HepG2 (cell line): ENCODE measurements around the gene ZACN. TPM values are rescaled to one million over a fixed set of nuclear protein-coding genes. Genes with fewer than 3 reads are reported as not detected.

ENCODE experiments used
- EZH2 ChIP-seq: conservative IDR thresholded peaks from 2 replicates; pipeline ENCODE4 v1.6.1; 2012; ENCODE audit warnings: mild to moderate bottlenecking, low read depth, low read length, moderate library complexity
- HIVEP1 ChIP-seq: sonication (generic); formaldehyde crosslinking; IDR thresholded peaks from 2 replicates; pipeline ENCODE4 v1.4.0; 2020; ENCODE audit warnings: mild to moderate bottlenecking, missing genetic modification reagents
- HNF1A ChIP-seq, 2 experiments: sonication (generic) in 1 of 2; formaldehyde crosslinking in 1 of 2; IDR thresholded peaks; 2 replicates each; pipeline versions ENCODE4 v1.4.0 to v1.6.1; 2016 to 2020; ENCODE audit warnings: borderline replicate concordance in 1 of 2, low read depth in 1 of 2, mild to moderate bottlenecking in 1 of 2, missing genetic modification reagents in 1 of 2
- JUNB ChIP-seq: sonication (generic); formaldehyde crosslinking; IDR thresholded peaks from 2 replicates; pipeline ENCODE4 v1.8.0; 2022; ENCODE audit warnings: missing genetic modification reagents, mild to moderate bottlenecking, borderline replicate concordance
- KLF16 ChIP-seq, 2 experiments: sonication (generic) in 1 of 2; formaldehyde crosslinking in 1 of 2; IDR thresholded peaks; 2 replicates each; pipeline versions ENCODE4 v1.6.1 to v1.8.0; 2016 to 2023; ENCODE audit warnings: missing genetic modification reagents in 2 of 2, missing compliant biosample characterization in 1 of 2
- LRRFIP1 ChIP-seq: sonication (generic); formaldehyde crosslinking; conservative IDR thresholded peaks from 2 replicates; pipeline ENCODE4 v1.4.0; 2020; ENCODE audit warnings: missing genetic modification reagents
- MAF1 ChIP-seq: sonication (generic); formaldehyde crosslinking; IDR thresholded peaks from 2 replicates; pipeline ENCODE4 v1.5.0; 2020; ENCODE audit warnings: missing genetic modification reagents, borderline replicate concordance
- MATR3 ChIP-seq: sonication (generic); formaldehyde crosslinking; IDR thresholded peaks from 2 replicates; pipeline ENCODE4 v1.4.0; 2020; ENCODE audit warnings: missing genetic modification reagents
- MED8 ChIP-seq: sonication (generic); formaldehyde crosslinking; IDR thresholded peaks from 2 replicates; pipeline ENCODE4 v1.8.1; 2023; ENCODE audit warnings: mild to moderate bottlenecking, missing genetic modification reagents; ENCODE audit not compliant: insufficient replicate concordance
- NBN ChIP-seq: fragments of 450-650 bp; conservative IDR thresholded peaks from 2 replicates; pipeline ENCODE4 v1.6.1; 2017
- SAP130 ChIP-seq: IDR thresholded peaks from 2 replicates; pipeline ENCODE4 v1.6.1; 2016; ENCODE audit warnings: low read depth
- SKI ChIP-seq: fragments of 450-650 bp; IDR thresholded peaks from one replicate; pipeline ENCODE4 v1.6.1; 2018; ENCODE audit warnings: mild to moderate bottlenecking; ENCODE audit not compliant: partially characterized antibody
- ZKSCAN1 ChIP-seq: fragments of 150-350 bp; IDR thresholded peaks from 2 replicates; pipeline ENCODE4 v1.6.1; 2014; ENCODE audit warnings: low read length
- ZNF367 ChIP-seq: sonication (generic); formaldehyde crosslinking; IDR thresholded peaks from 2 replicates; pipeline ENCODE4 v1.4.0; 2020; ENCODE audit warnings: missing genetic modification reagents, borderline replicate concordance
- ZNF652 ChIP-seq: IDR thresholded peaks from 2 replicates; pipeline ENCODE4 v1.6.1; 2016; ENCODE audit warnings: low read depth, borderline replicate concordance
- ZNF75D ChIP-seq: sonication (generic); formaldehyde crosslinking; IDR thresholded peaks from 2 replicates; pipeline ENCODE4 v1.8.1; 2023; ENCODE audit warnings: missing genetic modification reagents, mild to moderate bottlenecking, borderline replicate concordance
- polyA plus RNA-seq, 8 experiments: library from polyadenylated mRNA; depleted of rRNA in 3 of 8; stranded (reverse) in 7 of 8; unstranded in 1 of 8; fragments of >200 nt; fragmentation: Illumina TruSeq in 4 of 8; extraction: Trizol in 4 of 8; gene quantifications; 2 replicates each; pipeline versions ENCODE4 v1.2.1 to v1.2.3, GENCODE V29; 2011 to 2016; ENCODE audit warnings: low read depth in 4 of 8, missing spikeins in 1 of 8, mixed read lengths in 1 of 8; ENCODE audit not compliant: insufficient read depth in 1 of 8
- total RNA-seq, 5 experiments: library from RNA; depleted of rRNA; stranded (reverse); fragments of >200 nt; fragmentation: Illumina TruSeq; extraction: Trizol; gene quantifications; 2 replicates each; pipeline ENCODE4 v1.2.3, GENCODE V29; 2016; ENCODE audit warnings: low read depth in 1 of 5
- TF ChIP-seq, protein P1 (sequence below): sonication (generic); formaldehyde crosslinking; IDR thresholded peaks from 2 replicates; pipeline ENCODE4 v1.4.0; 2020; ENCODE audit warnings: missing genetic modification reagents

The ZACN gene
- total and polyA plus RNA-seq, 2 of the 13 experiments (the other 11 are each of a cell fraction or from before 2014, with no cell fraction given), result 0.11 to 0.15 TPM

GRCh38 chr17:76103274-76104139, 24.5 kb downstream of the ZACN start, which contains the start of gene EXOC7 (continued):
- TF ChIP-seq HNF1A (IDR thresholded peaks at IDR 0.05; ENCODE audit: low read depth) (0 out of 2 replicates have a peak, but pooled peaks have one; percentile 29), HNF1A (CRISPR knock-in tag; IDR thresholded peaks at IDR 0.05; ENCODE audit: borderline replicate concordance) (no peak), MATR3 (CRISPR knock-in tag) (no peak), ZNF367 (CRISPR knock-in tag) (no peak), ZKSCAN1 (no peak), EZH2 (no peak), JUNB (CRISPR knock-in tag) (no peak), MAF1 (no peak), KLF16 (CRISPR knock-in tag; IDR thresholded peaks at IDR 0.05) (peak; percentile 27 to 82; a peak in 2 of 4 replicates), HIVEP1 (CRISPR knock-in tag) (peak; percentile 82), SKI (no peak), ZNF652 (CRISPR knock-in tag) (no peak), MED8 (CRISPR knock-in tag) (no peak), ZNF75D (CRISPR knock-in tag) (no peak), SAP130 (peak; percentile 83), NBN (no peak), LRRFIP1 (CRISPR knock-in tag) (no peak)
- TF ChIP-seq, protein P1, sequence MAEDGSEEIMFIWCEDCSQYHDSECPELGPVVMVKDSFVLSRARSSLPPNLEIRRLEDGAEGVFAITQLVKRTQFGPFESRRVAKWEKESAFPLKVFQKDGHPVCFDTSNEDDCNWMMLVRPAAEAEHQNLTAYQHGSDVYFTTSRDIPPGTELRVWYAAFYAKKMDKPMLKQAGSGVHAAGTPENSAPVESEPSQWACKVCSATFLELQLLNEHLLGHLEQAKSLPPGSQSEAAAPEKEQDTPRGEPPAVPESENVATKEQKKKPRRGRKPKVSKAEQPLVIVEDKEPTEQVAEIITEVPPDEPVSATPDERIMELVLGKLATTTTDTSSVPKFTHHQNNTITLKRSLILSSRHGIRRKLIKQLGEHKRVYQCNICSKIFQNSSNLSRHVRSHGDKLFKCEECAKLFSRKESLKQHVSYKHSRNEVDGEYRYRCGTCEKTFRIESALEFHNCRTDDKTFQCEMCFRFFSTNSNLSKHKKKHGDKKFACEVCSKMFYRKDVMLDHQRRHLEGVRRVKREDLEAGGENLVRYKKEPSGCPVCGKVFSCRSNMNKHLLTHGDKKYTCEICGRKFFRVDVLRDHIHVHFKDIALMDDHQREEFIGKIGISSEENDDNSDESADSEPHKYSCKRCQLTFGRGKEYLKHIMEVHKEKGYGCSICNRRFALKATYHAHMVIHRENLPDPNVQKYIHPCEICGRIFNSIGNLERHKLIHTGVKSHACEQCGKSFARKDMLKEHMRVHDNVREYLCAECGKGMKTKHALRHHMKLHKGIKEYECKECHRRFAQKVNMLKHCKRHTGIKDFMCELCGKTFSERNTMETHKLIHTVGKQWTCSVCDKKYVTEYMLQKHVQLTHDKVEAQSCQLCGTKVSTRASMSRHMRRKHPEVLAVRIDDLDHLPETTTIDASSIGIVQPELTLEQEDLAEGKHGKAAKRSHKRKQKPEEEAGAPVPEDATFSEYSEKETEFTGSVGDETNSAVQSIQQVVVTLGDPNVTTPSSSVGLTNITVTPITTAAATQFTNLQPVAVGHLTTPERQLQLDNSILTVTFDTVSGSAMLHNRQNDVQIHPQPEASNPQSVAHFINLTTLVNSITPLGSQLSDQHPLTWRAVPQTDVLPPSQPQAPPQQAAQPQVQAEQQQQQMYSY (CRISPR knock-in tag), result peak; percentile 78
